Keratinocyte (primary cell): ENCODE data around the gene STOX2. TPM values are rescaled to one million over a fixed set of nuclear protein-coding genes. Genes with fewer than 3 reads are reported as not detected.

Source experiments
- DNase-seq: peaks from one replicate; pipeline ENCODE4 v3.0.0-alpha.2; 2011; ENCODE audit warnings: low read depth, missing footprints, low spot score
- FAIRE-seq: peaks from 2 replicates; lab custom pipeline; 2011; peaks lifted over from hg19 to GRCh38; lab: Jason Lieb, UNC
- H2AFZ ChIP-seq: 2 replicates; pipeline ENCODE4 v1.6.0; 2012; ENCODE audit warnings: low read length, control low read depth, inconsistent platforms; ENCODE audit not compliant: control insufficient read depth
- H3K27ac ChIP-seq: 2 replicates; pipeline ENCODE4 v1.5.1; 2011; ENCODE audit warnings: low read length; ENCODE audit not compliant: control insufficient read depth, insufficient read depth
- H3K27me3 ChIP-seq: 3 replicates; pipeline ENCODE4 v1.6.0; 2011; ENCODE audit warnings: low read length; ENCODE audit not compliant: control insufficient read depth, insufficient read depth; ENCODE audit errors: extremely low read depth
- H3K36me3 ChIP-seq, 2 experiments: 2 replicates in 1 of 2; 3 replicates in 1 of 2; pipeline ENCODE4 v1.5.1; 2011; ENCODE audit warnings: low read length in 2 of 2, mild to moderate bottlenecking in 1 of 2; ENCODE audit not compliant: control insufficient read depth in 2 of 2, insufficient read depth in 2 of 2; ENCODE audit errors: extremely low read depth in 1 of 2
- H3K4me1 ChIP-seq: 3 replicates; pipeline ENCODE4 v1.5.1; 2011; ENCODE audit warnings: low read length; ENCODE audit not compliant: control insufficient read depth, insufficient read depth; ENCODE audit errors: extremely low read depth
- H3K4me2 ChIP-seq: 3 replicates; pipeline ENCODE4 v1.6.0; 2011; ENCODE audit warnings: low read depth, low read length; ENCODE audit not compliant: control insufficient read depth, insufficient read depth; ENCODE audit errors: extremely low read depth
- H3K4me3 ChIP-seq, 3 experiments: fragments of 200-600 bp in 1 of 3; sonication (generic) in 1 of 3; 2 replicates in 2 of 3; 3 replicates in 1 of 3; pipeline ENCODE4 v1.5.1; 2011 to 2016; ENCODE audit warnings: low read length in 3 of 3, mild to moderate bottlenecking in 3 of 3, control low read depth in 2 of 3, inconsistent platforms in 1 of 3, low read depth in 1 of 3, mixed read lengths in 1 of 3, mixed run types in 1 of 3, moderate library complexity in 1 of 3; ENCODE audit not compliant: control insufficient read depth in 2 of 3, insufficient read depth in 2 of 3; ENCODE audit errors: extremely low read depth in 1 of 3
- H3K79me2 ChIP-seq: 2 replicates; pipeline ENCODE4 v1.6.0; 2012; ENCODE audit warnings: low read length; ENCODE audit not compliant: control insufficient read depth, insufficient read depth
- H3K9ac ChIP-seq: 3 replicates; pipeline ENCODE4 v1.6.0; 2011; ENCODE audit warnings: low read length; ENCODE audit not compliant: control insufficient read depth, insufficient read depth; ENCODE audit errors: extremely low read depth
- H3K9me1 ChIP-seq: 3 replicates; pipeline ENCODE4 v1.6.0; 2011; ENCODE audit warnings: low read length; ENCODE audit not compliant: control insufficient read depth, insufficient read depth; ENCODE audit errors: extremely low read depth
- H3K9me3 ChIP-seq: 2 replicates; pipeline ENCODE4 v1.5.1; 2012; ENCODE audit warnings: low read depth, low read length; ENCODE audit not compliant: control insufficient read depth
- H4K20me1 ChIP-seq: 3 replicates; pipeline ENCODE4 v1.6.0; 2011; ENCODE audit warnings: low read length; ENCODE audit not compliant: control insufficient read depth, insufficient read depth; ENCODE audit errors: extremely low read depth
- EZH2 ChIP-seq: IDR thresholded peaks from one replicate; pipeline ENCODE4 v1.6.1; 2012; ENCODE audit warnings: inconsistent platforms, mild to moderate bottlenecking, low read length, moderate library complexity
- dilution Hi-C: fragments of 300-500 bp; cut with MboI; formaldehyde crosslinking; loops from one replicate; pipeline ENCODE4 v1.7.0; 2020; ENCODE audit warnings: low sequenced_read_pairs; ENCODE audit not compliant: extremely low pct_ligation_motif_present
- polyA plus RNA-seq, 5 experiments: library from polyadenylated mRNA; depleted of rRNA in 3 of 5; stranded (reverse) in 3 of 5; stranded (forward) in 1 of 5; unstranded in 1 of 5; fragments of >200 nt; gene quantifications; 1 replicate in 1 of 5; 2 replicates in 3 of 5; 3 replicates in 1 of 5; pipeline versions ENCODE4 v1.2.1 to v1.2.3, GENCODE V29; 2011 to 2012; ENCODE audit warnings: missing spikeins in 2 of 5, low read depth in 1 of 5, low replicate concordance in 1 of 5
- TF ChIP-seq, protein P1 (sequence below), 3 experiments: IDR thresholded peaks in 1 of 3; conservative IDR thresholded peaks in 1 of 3; optimal IDR thresholded peaks in 1 of 3; 2 replicates in 2 of 3; 3 replicates in 1 of 3; pipeline versions ENCODE3 to v1.5.1; 2011; ENCODE audit warnings: low read length in 3 of 3, mild to moderate bottlenecking in 3 of 3, moderate library complexity in 2 of 3, control low read depth in 1 of 3, inconsistent platforms in 1 of 3; ENCODE audit not compliant: insufficient read depth in 2 of 3; ENCODE audit errors: extremely low read depth in 1 of 3

Gene STOX2
- polyA plus RNA-seq, 1 donor (not counting 4 experiments of a cell fraction or from before 2014, with no cell fraction given): 1.6 TPM

DNA sequence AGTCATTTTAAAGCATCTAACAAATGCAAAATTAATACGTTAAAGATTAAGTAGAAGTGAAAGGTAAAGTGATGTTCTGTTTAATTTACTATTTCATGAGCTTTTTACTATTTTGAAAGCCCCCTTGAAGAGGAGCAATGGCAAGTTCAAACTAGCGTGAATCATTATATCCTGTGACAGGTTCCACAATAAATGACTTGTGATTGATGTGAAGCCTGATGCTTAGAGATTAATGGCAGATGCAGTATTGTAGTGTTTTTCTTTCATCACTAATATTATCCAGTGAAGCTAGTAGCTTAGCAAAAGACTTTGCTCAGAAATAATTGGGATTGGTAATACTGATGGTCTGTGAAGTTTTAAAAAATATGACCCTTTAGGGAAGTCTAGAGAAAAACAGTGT lies 57.3 kb downstream of the STOX2 start:
- DNase-seq (no peak), FAIRE-seq (no peak)
- Histone ChIP-seq H3K27ac (no peak overlapping the region), H4K20me1 (no peaks in the 10 kb centered on the region), H3K36me3 (no peaks in the 10 kb centered on the region), H3K79me2 (no peaks in the 10 kb centered on the region), H3K4me3 (no peak overlapping the region), H3K9me1 (no peaks in the 10 kb centered on the region), H2AFZ (no peak overlapping the region), H3K27me3 (no peaks in the 10 kb centered on the region), H3K9me3 (no peaks in the 10 kb centered on the region), H3K4me2 (no peak overlapping the region), H3K4me1 (no peaks in the 10 kb centered on the region), H3K9ac (no peak overlapping the region)
- dilution Hi-C loops: no loop called here
- TF ChIP-seq, protein P1, sequence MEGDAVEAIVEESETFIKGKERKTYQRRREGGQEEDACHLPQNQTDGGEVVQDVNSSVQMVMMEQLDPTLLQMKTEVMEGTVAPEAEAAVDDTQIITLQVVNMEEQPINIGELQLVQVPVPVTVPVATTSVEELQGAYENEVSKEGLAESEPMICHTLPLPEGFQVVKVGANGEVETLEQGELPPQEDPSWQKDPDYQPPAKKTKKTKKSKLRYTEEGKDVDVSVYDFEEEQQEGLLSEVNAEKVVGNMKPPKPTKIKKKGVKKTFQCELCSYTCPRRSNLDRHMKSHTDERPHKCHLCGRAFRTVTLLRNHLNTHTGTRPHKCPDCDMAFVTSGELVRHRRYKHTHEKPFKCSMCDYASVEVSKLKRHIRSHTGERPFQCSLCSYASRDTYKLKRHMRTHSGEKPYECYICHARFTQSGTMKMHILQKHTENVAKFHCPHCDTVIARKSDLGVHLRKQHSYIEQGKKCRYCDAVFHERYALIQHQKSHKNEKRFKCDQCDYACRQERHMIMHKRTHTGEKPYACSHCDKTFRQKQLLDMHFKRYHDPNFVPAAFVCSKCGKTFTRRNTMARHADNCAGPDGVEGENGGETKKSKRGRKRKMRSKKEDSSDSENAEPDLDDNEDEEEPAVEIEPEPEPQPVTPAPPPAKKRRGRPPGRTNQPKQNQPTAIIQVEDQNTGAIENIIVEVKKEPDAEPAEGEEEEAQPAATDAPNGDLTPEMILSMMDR (optimal IDR thresholded peaks at IDR 0.05 in 1 of 3, IDR thresholded peaks at IDR 0.05 in 1 of 3, conservative IDR thresholded peaks at IDR 0.05 in 1 of 3; ENCODE audit: extremely low read depth in 1 of 3, insufficient read depth in 2 of 3, low read length in 3 of 3): no peak
- TF ChIP-seq EZH2: no peak

DNA sequence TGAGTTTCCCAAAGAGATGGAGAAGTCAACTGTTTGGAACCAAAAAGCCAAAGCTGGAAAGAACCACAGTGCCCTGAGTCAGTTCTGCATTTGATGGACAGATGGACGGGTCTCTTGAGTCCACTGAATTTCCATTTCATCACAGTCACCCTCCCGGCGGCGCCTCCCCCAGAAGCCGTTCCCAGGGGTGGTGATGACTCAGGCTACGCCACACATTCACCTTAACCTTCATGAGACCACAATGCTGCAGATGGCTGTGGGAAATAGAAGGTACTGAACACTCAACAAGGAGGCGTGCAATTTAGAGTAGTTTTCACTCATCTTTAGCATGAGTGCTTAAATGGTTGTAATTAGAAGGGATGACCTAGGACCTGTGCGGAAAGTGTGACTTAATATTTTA lies 61.3 kb downstream of the STOX2 start:
- FAIRE-seq (no peak), DNase-seq (no peak)
- Histone ChIP-seq H4K20me1 (no peaks in the 10 kb centered on the region), H3K4me3 (no peak overlapping the region), H3K79me2 (no peaks in the 10 kb centered on the region), H3K27ac (no peak overlapping the region), H3K36me3 (no peaks in the 10 kb centered on the region), H3K27me3 (no peaks in the 10 kb centered on the region), H3K9me1 (no peaks in the 10 kb centered on the region), H3K9ac (no peak overlapping the region), H3K4me1 (no peaks in the 10 kb centered on the region), H2AFZ (no peak overlapping the region), H3K4me2 (no peak overlapping the region), H3K9me3 (no peaks in the 10 kb centered on the region)
- TF ChIP-seq EZH2: no peak
- TF ChIP-seq, protein P1 (optimal IDR thresholded peaks at IDR 0.05 in 1 of 3, IDR thresholded peaks at IDR 0.05 in 1 of 3, conservative IDR thresholded peaks at IDR 0.05 in 1 of 3; ENCODE audit: extremely low read depth in 1 of 3, insufficient read depth in 2 of 3, low read length in 3 of 3): no peak
- dilution Hi-C loops: no loop called here
